GM23338 (cell line): Measurements from ENCODE around the gene MBNL3. TPM values are rescaled to one million over a fixed set of nuclear protein-coding genes. Genes with fewer than 3 reads are reported as not detected.

ENCODE experiments used
- ATAC-seq: fragments of 200-7000 bp; cut with Tn5 transposase; 3 replicates; pipeline ENCODE4 v1.9.1; 2020
- DNase-seq: peaks from one replicate; pipeline ENCODE4 v3.0.0-alpha.2; 2015; ENCODE audit warnings: low spot score
- H2AFZ ChIP-seq: fragments of 200-600 bp; sonication (generic); 2 replicates; pipeline ENCODE4 v1.8.0; 2016; ENCODE audit warnings: antibody characterized with exemption, mild to moderate bottlenecking, moderate library complexity
- H3F3A ChIP-seq: fragments of 200-600 bp; sonication (generic); replicated peaks from 2 replicates; pipeline ENCODE4 v1.8.0; 2017; ENCODE audit warnings: antibody characterized with exemption, mixed run types, low read depth
- H3K27ac ChIP-seq: fragments of 200-600 bp; sonication (generic); 2 replicates; pipeline ENCODE4 v1.6.1; 2016; ENCODE audit warnings: low read depth
- H3K27me3 ChIP-seq: fragments of 200-600 bp; sonication (generic); 2 replicates; pipeline ENCODE4 v1.8.0; 2016; ENCODE audit warnings: mild to moderate bottlenecking, mixed run types, moderate library complexity; ENCODE audit not compliant: insufficient read depth
- H3K36me3 ChIP-seq: fragments of 200-600 bp; sonication (generic); 2 replicates; pipeline ENCODE4 v1.8.0; 2016; ENCODE audit warnings: mild to moderate bottlenecking; ENCODE audit not compliant: insufficient read depth
- H3K4me1 ChIP-seq: fragments of 200-600 bp; sonication (generic); 2 replicates; pipeline ENCODE4 v1.8.0; 2016; ENCODE audit warnings: mild to moderate bottlenecking, moderate library complexity; ENCODE audit not compliant: insufficient read depth
- H3K4me2 ChIP-seq: fragments of 200-600 bp; sonication (generic); 2 replicates; pipeline ENCODE4 v1.7.1; 2017; ENCODE audit warnings: mixed run types
- H3K4me3 ChIP-seq: fragments of 200-600 bp; sonication (generic); 2 replicates; pipeline ENCODE4 v1.6.1; 2016; ENCODE audit warnings: mixed run types
- H3K79me2 ChIP-seq: fragments of 200-600 bp; sonication (generic); replicated peaks from 2 replicates; pipeline ENCODE4 v1.8.0; 2017; ENCODE audit warnings: mild to moderate bottlenecking; ENCODE audit not compliant: insufficient read depth
- H3K9me2 ChIP-seq: fragments of 200-600 bp; sonication (generic); 2 replicates; pipeline ENCODE4 v1.8.0; 2017; ENCODE audit not compliant: insufficient read depth
- H4K20me1 ChIP-seq: fragments of 200-600 bp; sonication (generic); replicated peaks from 2 replicates; pipeline ENCODE4 v1.8.0; 2017; ENCODE audit warnings: mild to moderate bottlenecking; ENCODE audit not compliant: insufficient read depth
- H3K27ac Mint-ChIP-seq: 2 replicates; pipeline ENCODE4 v1.8.0; 2020; ENCODE audit warnings: inconsistent platforms, mild to moderate bottlenecking, moderate library complexity, mixed read lengths
- H3K27me3 Mint-ChIP-seq: 3 replicates; pipeline ENCODE4 v1.8.0; 2022; ENCODE audit warnings: low read depth, mild to moderate bottlenecking, moderate library complexity, mixed read lengths, inconsistent platforms; ENCODE audit not compliant: insufficient read depth, poor library complexity
- H3K36me3 Mint-ChIP-seq: 3 replicates; pipeline ENCODE4 v1.8.0; 2021; ENCODE audit warnings: low read depth, mild to moderate bottlenecking, inconsistent platforms, moderate library complexity, mixed read lengths
- H3K4me1 Mint-ChIP-seq: 3 replicates; pipeline ENCODE4 v1.8.0; 2020; ENCODE audit warnings: mild to moderate bottlenecking, inconsistent platforms, mixed read lengths
- H3K4me3 Mint-ChIP-seq: 3 replicates; pipeline ENCODE4 v1.8.0; 2021; ENCODE audit warnings: moderate library complexity, mild to moderate bottlenecking, inconsistent platforms, mixed read lengths
- H3K9me3 Mint-ChIP-seq: 3 replicates; pipeline ENCODE4 v1.8.0; 2020; ENCODE audit warnings: moderate library complexity, mild to moderate bottlenecking, inconsistent platforms, mixed read lengths
- CREB1 ChIP-seq: fragments of 250-450 bp; sonication (Bioruptor Pico); IDR thresholded peaks from 2 replicates; pipeline ENCODE4 v1.5.0; 2020; ENCODE audit warnings: low read depth, mild to moderate bottlenecking, moderate library complexity
- EZH2 ChIP-seq: fragments of 200-600 bp; sonication (generic); IDR thresholded peaks from one replicate; pipeline ENCODE4 v1.8.0; 2017; ENCODE audit warnings: antibody characterized with exemption, mild to moderate bottlenecking, low read depth; ENCODE audit not compliant: unreplicated experiment
- EZH2phosphoT487 ChIP-seq: fragments of 200-600 bp; sonication (generic); IDR thresholded peaks from one replicate; pipeline ENCODE4 v1.8.1; 2018; ENCODE audit warnings: antibody characterized with exemption; ENCODE audit not compliant: unreplicated experiment
- JUNB ChIP-seq: IDR thresholded peaks from one replicate; pipeline ENCODE4 v1.6.1; 2016; ENCODE audit warnings: antibody characterized with exemption; ENCODE audit not compliant: unreplicated experiment
- REST ChIP-seq: IDR thresholded peaks from one replicate; pipeline ENCODE4 v1.6.1; 2018; ENCODE audit warnings: antibody characterized with exemption; ENCODE audit not compliant: unreplicated experiment
- STAT1 ChIP-seq: IDR thresholded peaks from one replicate; pipeline ENCODE4 v1.6.1; 2016; ENCODE audit warnings: antibody characterized with exemption; ENCODE audit not compliant: unreplicated experiment
- ZNF114 ChIP-seq: fragments of 250-450 bp; sonication (Bioruptor Pico); IDR thresholded peaks from 2 replicates; pipeline ENCODE4 v1.5.0; 2020; ENCODE audit warnings: mild to moderate bottlenecking, moderate library complexity
- polyA plus RNA-seq: library from polyadenylated mRNA; unstranded; fragments of >200 nt; fragmentation: Nextera tagmentation; extraction: Ambion mirVana; gene quantifications from 2 replicates; pipeline ENCODE4 v1.2.1, GENCODE V29; 2016
- total RNA-seq: library from RNA; depleted of rRNA; stranded (reverse); fragments of >200 nt; shearing (Covaris generic); gene quantifications from 2 replicates; pipeline ENCODE4 v1.2.3, GENCODE V29; 2014

MBNL3 gene
- total and polyA plus RNA-seq, 2 experiments from 2014 or later = 2.3 to 2.4 TPM

- Mint-ChIP-seq H3K9me3 (no peaks in the 10 kb centered on the region), H3K4me1 (peaks cover 18% of the 10 kb centered on the region; the same call in 2 of the 3 replicates), H3K4me3 (peak overlapping the region; percentile 49; the same call in 2 of the 3 replicates), H3K27ac (no peak overlapping the region), H3K27me3 (peaks cover 7% of the 10 kb centered on the region), H3K36me3 (no peaks in the 10 kb centered on the region)
- Histone ChIP-seq H3F3A (no peaks in the 10 kb centered on the region), H3K4me2 (no peak overlapping the region), H3K27ac (no peak overlapping the region), H3K27me3 (peaks cover 32% of the 10 kb centered on the region), H3K9me2 (no peaks in the 10 kb centered on the region), H2AFZ (no peak overlapping the region), H3K4me3 (0 out of 2 replicates have a peak overlapping the region, but pooled peaks have one; percentile 70), H3K4me1 (no peaks in the 10 kb centered on the region), H3K79me2 (no peaks in the 10 kb centered on the region), H4K20me1 (no peaks in the 10 kb centered on the region), H3K36me3 (no peaks in the 10 kb centered on the region)
- TF ChIP-seq JUNB = no peak
- TF ChIP-seq STAT1 = no peak
- no peak for ATAC-seq
- peak; percentile 23 for DNase-seq
Measured at GRCh38 chrX:132491191-132491590, 2.4 kb upstream of the MBNL3 start.

- Histone ChIP-seq H3K79me2 (no peaks in the 10 kb centered on the region), H3F3A (no peaks in the 10 kb centered on the region), H3K9me2 (no peaks in the 10 kb centered on the region), H3K4me2 (peak overlapping the region; percentile 85), H2AFZ (peak overlapping the region; percentile 96), H3K4me1 (no peaks in the 10 kb centered on the region), H4K20me1 (no peaks in the 10 kb centered on the region), H3K27me3 (peaks cover 32% of the 10 kb centered on the region), H3K4me3 (peak overlapping the region; percentile 70), H3K36me3 (no peaks in the 10 kb centered on the region), H3K27ac (no peak overlapping the region)
- Mint-ChIP-seq H3K4me1 (peaks cover 19% of the 10 kb centered on the region; the same call in 2 of the 3 replicates), H3K9me3 (no peaks in the 10 kb centered on the region), H3K4me3 (peak overlapping the region; percentile 86), H3K27me3 (peaks cover 7% of the 10 kb centered on the region), H3K27ac (peak overlapping the region; percentile 88; the same call in 1 of the 2 replicates), H3K36me3 (no peaks in the 10 kb centered on the region)
- ATAC-seq (peak; percentile 78), DNase-seq (peak; percentile 56)
- no peak for TF ChIP-seq ZNF114 (CRISPR knock-in tag)
- TF ChIP-seq EZH2 = no peak
- no peak for TF ChIP-seq REST
- no peak for TF ChIP-seq CREB1 (CRISPR knock-in tag)
- no peak for TF ChIP-seq JUNB
- no peak for TF ChIP-seq EZH2phosphoT487
Measured at GRCh38 chrX:132489578-132490419, 961 bp upstream of the MBNL3 start.
